Erythroblast (primary cell): ENCODE measurements around the gene POLR1F.

ENCODE experiments used
- GATA1 ChIP-seq: IDR thresholded peaks from 2 replicates; pipeline ENCODE4 v1.6.1; 2011; ENCODE audit warnings: low read depth, mild to moderate bottlenecking, control low read depth, low read length, moderate library complexity
- POLR2A ChIP-seq: IDR thresholded peaks from 2 replicates; pipeline ENCODE4 v1.6.1; 2011; ENCODE audit warnings: mild to moderate bottlenecking, low read length

DNA sequence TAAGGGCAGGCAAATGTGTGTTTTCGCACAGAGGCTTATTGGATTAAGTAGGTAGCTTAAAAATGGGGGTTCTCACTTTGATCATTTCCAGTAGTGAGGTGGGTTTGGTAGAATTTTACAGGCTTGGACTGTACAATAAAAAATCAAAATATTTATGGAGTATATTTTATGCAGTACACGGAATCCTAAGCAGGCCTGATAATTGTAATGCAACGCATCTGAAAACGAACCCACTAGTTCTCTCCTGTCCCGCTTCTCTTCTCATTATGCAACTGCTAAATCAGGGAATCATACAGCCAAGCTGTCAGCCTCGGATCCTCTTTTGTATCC lies 377 bp upstream of the POLR1F start:
- TF ChIP-seq POLR2A, result no peak
- TF ChIP-seq GATA1, result no peak
